Measurements from ENCODE around the gene TAS2R9.

TAS2R9 gene

GRCh38 chr12:10810068-10810467 lies at the start of gene TAS2R9:
TSS of gene TAS2R9 (minus strand) at chr12:10810168. CDS start at chr12:10810075, 93 bp downstream.
- no peak within 1 kb of the TSS for H3K4me3 Mint-ChIP-seq
- peaks cover 20% of the 10 kb centered on the region for H3K27me3 Mint-ChIP-seq (ENCODE audit: low read depth)
- H3K9me3 Mint-ChIP-seq, result no peaks in the 10 kb centered on the region
- H3K4me1 Mint-ChIP-seq (ENCODE audit: low read depth), result no peaks in the 10 kb centered on the region
- H3K36me3 Mint-ChIP-seq (ENCODE audit: low read depth), result no peaks in the 10 kb centered on the region
- H3K27ac Mint-ChIP-seq, result no peak within 1 kb of the TSS
- DNase-seq (ENCODE audit: low spot score), result no peak

GRCh38 chr12:10855807-10856206 lies 45.8 kb upstream of the TAS2R9 start:
- Mint-ChIP-seq H3K27ac (no peak overlapping the region), H3K9me3 (peaks cover 44% of the 10 kb centered on the region), H3K4me1 (ENCODE audit: low read depth) (peaks cover 15% of the 10 kb centered on the region), H3K27me3 (ENCODE audit: low read depth) (no peaks in the 10 kb centered on the region), H3K36me3 (ENCODE audit: low read depth) (peaks cover 52% of the 10 kb centered on the region), H3K4me3 (no peak overlapping the region)
- DNase-seq (ENCODE audit: low spot score), result no peak

- Mint-ChIP-seq H3K4me1 (ENCODE audit: low read depth) (peaks cover 34% of the 10 kb centered on the region), H3K4me3 (no peak overlapping the region), H3K27ac (no peak overlapping the region), H3K27me3 (ENCODE audit: low read depth) (no peaks in the 10 kb centered on the region), H3K36me3 (ENCODE audit: low read depth) (peaks cover 42% of the 10 kb centered on the region), H3K9me3 (peaks cover 34% of the 10 kb centered on the region)
- DNase-seq (ENCODE audit: low spot score), result no peak
These were observed 43.8 kb upstream of the TAS2R9 start for GRCh38 chr12:10853776-10854175.

- DNase-seq (ENCODE audit: low spot score), result no peak
- H3K4me3 Mint-ChIP-seq, result no peak overlapping the region
These were observed 41.4 kb upstream of the TAS2R9 start for GRCh38 chr12:10851243-10851858.

GRCh38 chr12:10849425-10849878 lies 39.5 kb upstream of the TAS2R9 start, which contains the start of gene PRR4:
TSS of gene PRR4 (minus strand) at chr12:10849475. CDS start at chr12:10849437, 38 bp downstream.
- no peaks in the 10 kb centered on the region for H3K27me3 Mint-ChIP-seq (ENCODE audit: low read depth)
- DNase-seq (ENCODE audit: low spot score), result no peak
- H3K9me3 Mint-ChIP-seq, result peaks cover 5% of the 10 kb centered on the region
- H3K27ac Mint-ChIP-seq, result peak within 1 kb of the TSS; percentile 79
- H3K36me3 Mint-ChIP-seq (ENCODE audit: low read depth), result peaks cover 25% of the 10 kb centered on the region
- peaks cover 37% of the 10 kb centered on the region for H3K4me1 Mint-ChIP-seq (ENCODE audit: low read depth)
- peak within 1 kb of the TSS; percentile 44 for H3K4me3 Mint-ChIP-seq

More at GRCh38 chr12:10851243-10851858, 41.4 kb upstream of the TAS2R9 start:
- Mint-ChIP-seq H3K9me3 (peaks cover 16% of the 10 kb centered on the region), H3K27ac (peak overlapping the region; percentile 27), H3K4me1 (ENCODE audit: low read depth) (peaks cover 37% of the 10 kb centered on the region), H3K27me3 (ENCODE audit: low read depth) (no peaks in the 10 kb centered on the region), H3K36me3 (ENCODE audit: low read depth) (peaks cover 35% of the 10 kb centered on the region)

- peaks cover 37% of the 10 kb centered on the region for H3K4me1 Mint-ChIP-seq (ENCODE audit: low read depth)
These were observed 37.8 kb upstream of the TAS2R9 start for GRCh38 chr12:10847744-10848143.

GRCh38 chr12:10842862-10843261 lies 32.9 kb upstream of the TAS2R9 start:
- Mint-ChIP-seq H3K4me1 (ENCODE audit: low read depth) (no peaks in the 10 kb centered on the region), H3K27me3 (ENCODE audit: low read depth) (no peaks in the 10 kb centered on the region), H3K36me3 (ENCODE audit: low read depth) (peaks cover 15% of the 10 kb centered on the region), H3K9me3 (no peaks in the 10 kb centered on the region), H3K4me3 (no peak overlapping the region), H3K27ac (no peak overlapping the region)
- DNase-seq (ENCODE audit: low spot score), result no peak

More at GRCh38 chr12:10847744-10848143, 37.8 kb upstream of the TAS2R9 start:
- Mint-ChIP-seq H3K9me3 (peaks cover 4% of the 10 kb centered on the region), H3K27me3 (ENCODE audit: low read depth) (no peaks in the 10 kb centered on the region), H3K36me3 (ENCODE audit: low read depth) (peaks cover 25% of the 10 kb centered on the region), H3K4me3 (no peak overlapping the region), H3K27ac (peak overlapping the region; percentile 41)
- DNase-seq (ENCODE audit: low spot score), result no peak

- Mint-ChIP-seq H3K4me3 (no peak overlapping the region), H3K27ac (no peak overlapping the region), H3K4me1 (ENCODE audit: low read depth) (no peaks in the 10 kb centered on the region), H3K36me3 (ENCODE audit: low read depth) (no peaks in the 10 kb centered on the region), H3K9me3 (no peaks in the 10 kb centered on the region), H3K27me3 (ENCODE audit: low read depth) (no peaks in the 10 kb centered on the region)
- DNase-seq (ENCODE audit: low spot score), result no peak
These were observed 28.5 kb upstream of the TAS2R9 start for GRCh38 chr12:10838461-10838860.

GRCh38 chr12:10829994-10830393 lies 20.0 kb upstream of the TAS2R9 start:
- Mint-ChIP-seq H3K4me1 (ENCODE audit: low read depth) (no peaks in the 10 kb centered on the region), H3K4me3 (no peak overlapping the region), H3K27me3 (ENCODE audit: low read depth) (no peaks in the 10 kb centered on the region), H3K27ac (no peak overlapping the region), H3K9me3 (no peaks in the 10 kb centered on the region), H3K36me3 (ENCODE audit: low read depth) (no peaks in the 10 kb centered on the region)
- DNase-seq (ENCODE audit: low spot score), result no peak

GRCh38 chr12:10826258-10826657 lies 16.3 kb upstream of the TAS2R9 start, which contains the start of gene TAS2R10:
TSS of gene TAS2R10 (minus strand) at chr12:10826358. CDS start at chr12:10826269, 89 bp downstream.
- Mint-ChIP-seq H3K27me3 (ENCODE audit: low read depth) (no peaks in the 10 kb centered on the region), H3K4me1 (ENCODE audit: low read depth) (no peaks in the 10 kb centered on the region), H3K4me3 (no peak within 1 kb of the TSS), H3K9me3 (no peaks in the 10 kb centered on the region), H3K27ac (no peak within 1 kb of the TSS), H3K36me3 (ENCODE audit: low read depth) (no peaks in the 10 kb centered on the region)
- DNase-seq (ENCODE audit: low spot score), result no peak

GRCh38 chr12:10824957-10825356 lies 15.0 kb upstream of the TAS2R9 start:
- H3K4me1 Mint-ChIP-seq (ENCODE audit: low read depth), result no peaks in the 10 kb centered on the region
- no peaks in the 10 kb centered on the region for H3K27me3 Mint-ChIP-seq (ENCODE audit: low read depth)
- H3K4me3 Mint-ChIP-seq, result no peak overlapping the region

GRCh38 chr12:10811883-10812536 lies 2.0 kb upstream of the TAS2R9 start:
- Mint-ChIP-seq H3K4me3 (no peak overlapping the region), H3K9me3 (no peaks in the 10 kb centered on the region), H3K36me3 (ENCODE audit: low read depth) (no peaks in the 10 kb centered on the region), H3K27ac (no peak overlapping the region), H3K27me3 (ENCODE audit: low read depth) (peaks cover 17% of the 10 kb centered on the region), H3K4me1 (ENCODE audit: low read depth) (no peaks in the 10 kb centered on the region)
- DNase-seq (ENCODE audit: low spot score), result no peak

More at GRCh38 chr12:10824957-10825356, 15.0 kb upstream of the TAS2R9 start:
- H3K36me3 Mint-ChIP-seq (ENCODE audit: low read depth), result no peaks in the 10 kb centered on the region
- H3K9me3 Mint-ChIP-seq, result no peaks in the 10 kb centered on the region
- DNase-seq (ENCODE audit: low spot score), result no peak
- H3K27ac Mint-ChIP-seq, result no peak overlapping the region

GRCh38 chr12:10807186-10807585 lies 2.8 kb downstream of the TAS2R9 start, which contains the start of gene TAS2R8:
TSS of gene TAS2R8 (minus strand) at chr12:10807286. CDS start at chr12:10806980, 306 bp downstream.
- Mint-ChIP-seq H3K27me3 (ENCODE audit: low read depth) (peaks cover 13% of the 10 kb centered on the region), H3K36me3 (ENCODE audit: low read depth) (no peaks in the 10 kb centered on the region), H3K4me1 (ENCODE audit: low read depth) (no peaks in the 10 kb centered on the region), H3K4me3 (no peak within 1 kb of the TSS), H3K9me3 (no peaks in the 10 kb centered on the region), H3K27ac (no peak within 1 kb of the TSS)
- no peak for DNase-seq (ENCODE audit: low spot score)

GRCh38 chr12:10802587-10802986 lies 7.4 kb downstream of the TAS2R9 start, which contains the start of gene TAS2R7:
TSS of gene TAS2R7 (minus strand) at chr12:10802627. CDS start at chr12:10802570, 57 bp downstream.
- no peaks in the 10 kb centered on the region for H3K9me3 Mint-ChIP-seq
- no peak for DNase-seq (ENCODE audit: low spot score)
- peaks cover 23% of the 10 kb centered on the region for H3K27me3 Mint-ChIP-seq (ENCODE audit: low read depth)
- no peaks in the 10 kb centered on the region for H3K36me3 Mint-ChIP-seq (ENCODE audit: low read depth)
- no peak within 1 kb of the TSS for H3K4me3 Mint-ChIP-seq
- no peaks in the 10 kb centered on the region for H3K4me1 Mint-ChIP-seq (ENCODE audit: low read depth)
- H3K27ac Mint-ChIP-seq, result no peak within 1 kb of the TSS

Measured in T-helper 2 cell treated with Interferon-gamma antibody and Interleukin-4, amounts not matched to agents 5 μg/mL and 100 μg/mL, for 36 hours (primary cell).